OCI-M1 (cell line): ENCODE data around the gene HUS1B.

Experiments used
- DNase-seq: peaks from one replicate; lab custom pipeline; 2025; lab: John Stamatoyannopoulos, UW

HUS1B gene

DNA sequence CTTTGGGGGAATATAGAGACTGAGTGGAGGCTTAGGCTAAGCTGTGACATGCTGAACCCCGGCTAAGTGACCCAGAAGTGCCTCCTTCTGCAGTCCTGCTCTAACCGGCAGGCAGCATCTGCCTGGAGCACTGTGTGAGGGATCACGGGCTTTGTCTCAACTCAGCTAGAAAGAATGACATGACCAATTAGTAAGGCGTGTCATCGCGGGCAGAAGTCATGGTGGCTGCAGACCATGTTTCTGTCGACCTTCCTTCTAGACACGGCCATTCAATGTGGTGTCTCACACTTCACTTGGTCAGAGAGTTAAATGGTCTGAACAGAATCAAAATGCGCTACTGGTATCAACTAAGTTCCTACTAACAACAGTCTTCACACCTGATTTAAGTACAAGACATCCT is 35.0 kb downstream of the HUS1B start:
- no peak for DNase-seq

DNA sequence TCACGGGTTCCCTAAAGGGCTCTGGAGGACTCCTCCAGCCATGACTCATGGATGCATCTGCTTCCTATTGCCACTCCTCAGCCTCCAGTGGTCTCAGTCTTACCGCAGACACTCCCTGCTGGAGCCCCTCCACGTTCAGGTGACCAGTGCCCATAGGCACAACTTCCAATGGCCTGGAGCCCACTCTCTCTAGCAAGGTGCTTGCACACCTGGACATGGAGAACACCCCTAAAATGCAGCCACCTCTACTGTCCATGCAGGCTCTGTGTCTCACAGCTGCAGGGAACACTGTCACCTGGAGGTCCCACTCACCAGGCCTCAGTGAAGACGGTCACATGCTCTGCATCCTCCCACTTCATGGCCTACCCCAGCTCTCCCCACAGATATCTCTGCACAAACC is 36.0 kb downstream of the HUS1B start:
- no peak for DNase-seq

DNA sequence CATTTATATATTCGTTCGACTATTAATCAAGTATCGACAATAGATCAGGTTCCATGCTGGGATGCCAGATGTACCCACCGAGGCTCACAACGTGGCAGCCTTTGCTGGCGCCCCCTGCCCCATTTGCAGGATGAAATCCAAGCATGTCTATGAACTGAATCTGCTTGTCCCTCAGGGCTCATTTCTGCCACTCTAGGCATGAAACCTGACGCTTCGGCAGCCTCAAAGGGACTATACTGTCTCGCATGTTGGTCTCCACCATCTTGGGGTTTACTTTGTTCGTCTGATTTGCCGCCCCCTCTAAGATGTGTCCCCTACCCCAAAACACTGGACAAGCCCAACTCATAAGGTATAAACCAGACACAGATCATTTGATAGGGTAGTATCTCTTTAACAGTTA is 36.7 kb downstream of the HUS1B start:
- DNase-seq = no peak

DNA sequence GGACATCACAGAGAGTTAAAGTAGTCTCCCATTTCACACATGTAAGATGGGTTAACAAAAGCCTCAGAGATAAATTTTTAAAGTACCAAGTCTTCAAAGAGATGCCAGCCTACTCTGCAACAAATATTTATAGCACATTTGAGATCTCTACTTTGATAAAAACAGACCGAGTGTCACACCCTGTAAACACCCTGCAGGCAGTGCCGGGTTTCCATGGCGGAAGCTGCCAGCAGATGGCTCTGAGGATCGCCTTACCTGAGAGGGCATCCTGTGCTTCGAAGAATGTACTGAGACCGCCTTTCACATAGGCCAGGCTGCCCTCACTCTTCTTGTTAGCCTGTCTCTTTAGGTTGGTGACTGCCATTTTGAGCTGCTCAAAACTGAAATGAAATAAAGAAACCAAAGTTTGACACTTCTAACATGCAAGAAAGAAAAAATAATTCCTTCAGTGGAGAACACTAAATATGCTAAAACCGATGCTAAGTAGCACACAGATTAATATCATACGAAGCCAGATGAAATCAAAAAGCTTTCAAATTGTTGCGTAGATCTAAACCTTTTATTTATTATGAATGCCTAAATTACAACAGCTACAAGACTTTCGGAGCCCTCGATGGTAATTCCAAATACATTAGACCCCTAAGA is 39.3 kb downstream of the HUS1B start:
- DNase-seq = no peak

DNA sequence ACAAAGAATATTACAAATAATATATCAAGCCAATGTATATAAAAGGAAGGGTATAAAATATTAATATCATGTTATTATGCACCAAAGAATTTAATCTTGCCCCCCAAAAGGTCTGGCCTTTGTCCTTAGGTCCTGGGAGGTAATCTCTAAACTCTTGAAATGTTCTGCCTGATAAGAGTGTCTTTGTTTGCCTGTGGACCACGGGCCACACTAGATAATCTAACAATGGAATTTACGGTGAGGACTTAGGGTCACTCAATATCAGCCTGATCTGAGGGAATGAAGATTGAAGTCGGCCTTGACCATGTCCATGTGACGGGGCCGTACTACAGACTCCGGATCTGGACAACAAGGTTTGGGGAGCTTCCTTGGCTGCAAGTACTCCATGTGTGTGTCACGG is 42.9 kb downstream of the HUS1B start:
- no peak for DNase-seq

DNA sequence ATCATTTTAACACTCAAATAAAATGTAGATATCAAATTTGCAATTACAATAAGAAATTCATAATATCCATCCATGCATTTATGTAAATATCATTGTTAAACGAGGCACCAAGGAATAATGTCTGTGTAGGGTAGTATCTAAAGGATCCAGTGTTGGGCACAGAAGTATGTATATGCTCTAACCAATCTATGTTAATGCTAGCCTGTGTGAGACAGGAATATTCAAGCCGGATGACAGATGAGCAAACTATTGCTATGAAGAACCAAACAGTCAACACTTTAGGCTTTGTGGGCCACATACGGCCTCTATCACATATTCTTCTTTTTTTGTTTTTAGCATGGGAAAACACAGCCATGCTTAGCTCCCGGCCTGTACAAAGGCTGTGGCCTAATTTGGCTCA is 45.0 kb downstream of the HUS1B start:
- no peak for DNase-seq

DNA sequence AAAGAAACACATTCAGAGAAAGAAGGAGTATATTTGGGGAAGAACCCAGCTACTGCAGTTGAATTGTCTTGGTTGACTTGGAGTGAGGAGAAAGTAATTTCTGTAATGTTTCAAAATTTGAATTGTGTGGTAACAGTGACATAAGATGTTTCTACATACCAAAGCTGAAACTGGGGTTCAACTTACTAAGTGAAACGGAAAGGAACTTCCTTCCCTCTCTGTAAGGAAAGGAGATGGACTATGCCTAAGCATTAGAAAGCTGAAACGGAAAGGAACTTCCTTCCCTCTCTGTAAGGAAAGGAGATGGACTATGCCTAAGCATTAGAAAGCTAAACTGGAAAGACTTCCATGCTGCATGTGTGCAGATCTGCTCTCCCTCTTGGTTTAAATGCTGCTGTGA is 46.0 kb downstream of the HUS1B start:
- no peak for DNase-seq

DNA sequence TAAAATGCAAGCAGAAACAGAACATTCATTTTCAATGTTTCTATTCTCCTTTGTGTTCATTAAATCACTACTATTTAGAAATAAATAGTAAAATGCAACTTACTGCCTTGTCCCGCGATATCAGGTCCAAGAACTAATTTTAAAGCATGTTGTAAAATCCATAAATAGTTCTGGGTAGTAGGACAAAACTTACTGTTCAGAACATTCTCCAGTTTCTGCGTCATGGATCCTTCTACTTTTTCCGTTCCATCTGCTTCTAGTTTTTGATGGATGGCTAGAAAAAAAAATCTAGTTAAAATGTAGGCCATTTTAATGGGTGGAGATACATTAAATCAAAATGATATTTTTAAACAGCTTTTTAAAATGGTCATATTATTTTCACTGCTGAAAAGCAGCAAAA is 47.0 kb downstream of the HUS1B start:
- no peak for DNase-seq

DNA sequence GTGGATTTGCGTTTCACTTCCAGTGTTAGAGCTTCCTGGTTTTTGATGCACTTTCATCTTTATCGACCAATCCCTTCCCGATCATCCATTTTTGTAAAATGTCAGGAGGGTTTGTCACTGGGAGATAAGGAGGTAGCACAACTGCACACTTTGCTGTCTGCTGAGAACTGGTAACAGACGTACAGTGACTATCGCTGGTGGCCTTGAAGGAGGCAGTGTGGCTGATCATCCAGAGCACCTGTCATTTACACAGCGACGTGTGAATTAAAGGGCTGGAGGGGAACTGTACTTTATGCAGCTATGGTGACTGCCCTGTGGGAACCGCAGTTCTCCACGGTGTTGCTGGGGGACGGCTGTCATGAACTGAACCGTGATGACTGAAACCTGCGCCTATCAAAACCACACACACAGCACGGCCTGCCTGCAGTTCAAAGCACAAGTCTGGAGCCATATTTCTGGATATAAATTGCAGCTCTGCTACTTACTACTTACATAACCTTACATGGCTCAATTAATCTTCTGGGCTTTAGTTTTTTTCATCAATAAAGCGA is 50.0 kb downstream of the HUS1B start:
- DNase-seq = no peak
